Activated T-helper 2 cell treated with anti-CD3 and anti-CD28 coated beads, Interferon-gamma antibody, Interleukin-2, Interleukin-4, amounts not matched to agents 10 μg/mL and 5 μg/mL and 100 μg/mL, durations not matched to agents 14 hours and 24 hours and 36 hours (primary cell): ENCODE measurements around the gene LILRA2. TPM values are rescaled to one million over a fixed set of nuclear protein-coding genes. Genes with fewer than 3 reads are reported as not detected.
"Not testable (repeated sequence)": the region's sequence is repeated elsewhere in the genome, so short reads cannot be mapped to it uniquely, and the experiment has no call there.

ENCODE experiments used
- DNase-seq: peaks from one replicate; pipeline ENCODE4 v3.0.0; 2021; ENCODE audit warnings: low spot score
- H3K27ac Mint-ChIP-seq: one replicate; pipeline ENCODE4 v1.8.0; 2021; ENCODE audit warnings: mixed read lengths
- H3K27me3 Mint-ChIP-seq: one replicate; pipeline ENCODE4 v1.8.0; 2021; ENCODE audit warnings: low read depth, mixed read lengths
- H3K36me3 Mint-ChIP-seq: one replicate; pipeline ENCODE4 v1.8.0; 2021; ENCODE audit warnings: low read depth, mixed read lengths
- H3K4me1 Mint-ChIP-seq: one replicate; pipeline ENCODE4 v1.8.0; 2021; ENCODE audit warnings: low read depth, mixed read lengths
- H3K4me3 Mint-ChIP-seq: one replicate; pipeline ENCODE4 v1.8.0; 2021; ENCODE audit warnings: low read depth, mild to moderate bottlenecking, moderate library complexity, mixed read lengths
- H3K9me3 Mint-ChIP-seq: one replicate; pipeline ENCODE4 v1.8.0; 2021; ENCODE audit warnings: mixed read lengths
- intact Hi-C: fragments of 100-400 bp; cut with micrococcal nuclease; formaldehyde crosslinking; loops from one replicate; pipeline ENCODE4 v1.15.1; 2023
- total RNA-seq: library from RNA; stranded (reverse); gene quantifications from 2 replicates; pipeline ENCODE4 v1.2.3, GENCODE V29; 2022

Gene LILRA2
- total RNA-seq, 1 donor from 2014 or later = not detected

DNA sequence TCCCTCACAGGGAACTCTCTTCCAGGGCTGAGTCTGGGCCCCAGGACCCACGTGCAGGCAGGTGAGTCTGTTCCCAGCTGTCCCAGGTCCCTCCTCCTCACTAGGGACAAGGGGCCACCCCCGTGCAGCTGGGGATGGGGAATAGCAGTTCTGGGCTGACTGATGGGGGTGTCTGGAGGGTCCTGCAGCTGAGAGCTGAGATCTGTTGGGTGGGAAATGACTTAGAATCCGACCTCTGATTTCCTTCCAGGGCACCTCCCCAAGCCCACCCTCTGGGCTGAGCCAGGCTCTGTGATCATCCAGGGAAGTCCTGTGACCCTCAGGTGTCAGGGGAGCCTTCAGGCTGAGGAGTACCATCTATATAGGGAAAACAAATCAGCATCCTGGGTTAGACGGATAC is 461 bp downstream of the LILRA2 start:
- Mint-ChIP-seq H3K27ac (no peak overlapping the region), H3K4me3 (no peak overlapping the region), H3K36me3 (no peaks in the 10 kb centered on the region), H3K27me3 (peaks cover 8% of the 10 kb centered on the region), H3K4me1 (peaks cover 13% of the 10 kb centered on the region), H3K9me3 (no peaks in the 10 kb centered on the region)
- no peak for DNase-seq
- intact Hi-C loops = loop anchor here (5.0 kb wide), 1 partner anchor 187 kb away; no protein-coding TSS in a partner anchor

DNA sequence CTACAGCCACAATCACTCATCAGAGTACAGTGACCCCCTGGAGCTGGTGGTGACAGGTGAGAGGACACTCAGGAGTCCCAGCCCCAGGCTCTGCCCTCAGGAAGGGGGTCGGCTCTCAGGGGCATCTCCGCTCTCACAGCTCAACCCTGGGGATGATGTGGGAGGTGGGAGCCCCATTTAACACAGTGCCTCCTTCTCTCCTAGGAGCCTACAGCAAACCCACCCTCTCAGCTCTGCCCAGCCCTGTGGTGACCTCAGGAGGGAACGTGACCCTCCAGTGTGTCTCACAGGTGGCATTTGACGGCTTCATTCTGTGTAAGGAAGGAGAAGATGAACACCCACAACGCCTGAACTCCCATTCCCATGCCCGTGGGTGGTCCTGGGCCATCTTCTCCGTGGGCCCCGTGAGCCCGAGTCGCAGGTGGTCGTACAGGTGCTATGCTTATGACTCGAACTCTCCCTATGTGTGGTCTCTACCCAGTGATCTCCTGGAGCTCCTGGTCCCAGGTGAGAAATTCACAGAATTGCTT is 1.0 kb downstream of the LILRA2 start:
- Mint-ChIP-seq H3K4me3 (no peak overlapping the region), H3K9me3 (no peaks in the 10 kb centered on the region), H3K36me3 (no peaks in the 10 kb centered on the region), H3K4me1 (peaks cover 13% of the 10 kb centered on the region), H3K27ac (no peak overlapping the region), H3K27me3 (peaks cover 12% of the 10 kb centered on the region)
- no peak for DNase-seq
- intact Hi-C loops = loop anchor here (5.0 kb wide), 1 partner anchor 187 kb away; no protein-coding TSS in a partner anchor

DNA sequence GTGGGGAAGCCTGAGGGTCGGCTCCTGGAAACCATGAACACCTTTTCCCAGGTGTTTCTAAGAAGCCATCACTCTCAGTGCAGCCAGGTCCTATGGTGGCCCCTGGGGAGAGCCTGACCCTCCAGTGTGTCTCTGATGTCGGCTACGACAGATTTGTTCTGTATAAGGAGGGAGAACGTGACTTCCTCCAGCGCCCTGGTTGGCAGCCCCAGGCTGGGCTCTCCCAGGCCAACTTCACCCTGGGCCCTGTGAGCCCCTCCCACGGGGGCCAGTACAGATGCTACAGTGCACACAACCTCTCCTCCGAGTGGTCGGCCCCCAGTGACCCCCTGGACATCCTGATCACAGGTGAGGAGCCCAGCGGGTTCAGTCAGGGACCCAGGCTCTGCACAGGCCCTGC is 1.6 kb downstream of the LILRA2 start:
- H3K4me1 Mint-ChIP-seq = peaks cover 13% of the 10 kb centered on the region
- H3K9me3 Mint-ChIP-seq, H3K4me3 Mint-ChIP-seq, intact Hi-C loops, H3K36me3 Mint-ChIP-seq, DNase-seq, H3K27ac Mint-ChIP-seq: not testable (repeated sequence)
- H3K27me3 Mint-ChIP-seq = peaks cover 12% of the 10 kb centered on the region

DNA sequence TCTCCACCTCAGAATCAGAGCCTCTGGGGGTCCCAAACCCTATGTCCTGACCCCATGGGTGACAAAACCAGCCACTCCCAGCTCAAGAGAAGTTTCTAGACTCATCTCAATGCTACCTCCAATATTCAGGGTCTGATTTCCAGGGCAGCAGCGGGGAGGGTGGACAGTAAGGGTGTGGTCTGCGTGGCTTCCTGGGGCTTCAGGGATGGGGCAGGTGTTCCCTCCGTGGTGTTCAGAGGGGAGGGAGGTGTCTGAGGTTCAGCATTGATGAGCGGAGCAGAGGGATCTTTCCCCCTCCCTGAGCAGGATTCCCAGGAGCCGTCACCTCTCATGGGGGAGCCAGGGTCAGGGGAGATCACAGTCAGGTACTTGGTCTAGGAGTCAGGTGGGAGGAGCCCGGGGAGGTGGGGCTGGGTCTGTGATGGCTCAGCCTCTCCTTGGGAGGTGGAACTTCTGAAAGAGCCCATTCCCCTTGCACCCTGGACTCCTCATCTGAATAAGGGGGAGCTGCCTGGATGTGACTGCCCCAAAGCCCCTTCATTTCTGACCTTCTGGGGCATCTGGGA is 2.9 kb downstream of the LILRA2 start:
- H3K9me3 Mint-ChIP-seq = no peaks in the 10 kb centered on the region
- peaks cover 12% of the 10 kb centered on the region for H3K27me3 Mint-ChIP-seq
- intact Hi-C loops = no loop called here
- no peaks in the 10 kb centered on the region for H3K36me3 Mint-ChIP-seq
- no peak for DNase-seq
- no peak overlapping the region for H3K4me3 Mint-ChIP-seq
- peaks cover 13% of the 10 kb centered on the region for H3K4me1 Mint-ChIP-seq
- H3K27ac Mint-ChIP-seq = no peak overlapping the region

- no peak for DNase-seq
These were observed 3.7 kb downstream of the LILRA2 start for GRCh38 chr19:54577334-54577733.

DNA sequence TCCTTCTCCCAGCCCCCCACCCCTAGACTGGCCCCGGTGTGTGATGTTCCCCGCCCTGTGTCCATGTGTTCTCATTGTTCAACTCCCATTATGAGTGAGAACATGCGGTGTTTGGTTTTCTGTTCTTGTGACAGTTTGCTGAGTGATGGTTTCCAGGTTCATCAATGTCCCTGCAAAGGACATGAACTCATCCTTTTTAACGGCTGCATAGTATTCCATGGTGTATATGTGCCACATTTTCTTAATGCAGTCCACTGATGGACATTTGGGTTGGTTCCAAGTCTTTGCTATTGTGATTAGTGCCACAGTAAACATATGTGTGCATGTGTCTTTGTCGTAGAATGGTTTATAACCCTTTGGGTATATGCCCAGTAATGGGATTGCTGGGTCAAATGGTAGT is 4.7 kb downstream of the LILRA2 start:
- DNase-seq, intact Hi-C loops, H3K27ac Mint-ChIP-seq, H3K36me3 Mint-ChIP-seq, H3K9me3 Mint-ChIP-seq, H3K4me3 Mint-ChIP-seq, H3K4me1 Mint-ChIP-seq: not testable (repeated sequence)
- H3K27me3 Mint-ChIP-seq = peaks cover 11% of the 10 kb centered on the region

More at GRCh38 chr19:54577334-54577733, 3.7 kb downstream of the LILRA2 start:
- Mint-ChIP-seq H3K9me3 (no peaks in the 10 kb centered on the region), H3K4me1 (peaks cover 11% of the 10 kb centered on the region), H3K27ac (no peak overlapping the region), H3K27me3 (peaks cover 10% of the 10 kb centered on the region), H3K4me3 (no peak overlapping the region), H3K36me3 (no peaks in the 10 kb centered on the region)
- intact Hi-C loops = no loop called here

DNA sequence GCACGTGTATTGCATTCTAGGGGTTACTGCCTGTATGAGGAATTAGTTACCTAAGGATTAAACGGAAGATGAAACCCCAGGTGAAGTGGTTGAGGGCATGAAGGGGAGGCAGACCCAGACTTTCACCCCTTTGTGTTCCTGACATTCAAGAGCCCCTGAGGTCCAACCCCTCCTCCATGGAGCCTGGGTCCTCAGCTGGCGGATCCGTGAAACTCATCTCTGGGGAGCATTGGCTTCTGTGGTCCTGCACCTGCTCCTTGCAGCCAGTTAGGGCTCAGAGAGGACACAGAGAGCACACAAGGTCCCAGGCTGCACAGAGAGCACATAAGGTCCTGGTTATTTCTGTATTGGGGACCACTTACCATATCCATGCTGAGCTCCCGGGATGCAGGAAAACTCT is 12.8 kb downstream of the LILRA2 start:
- Mint-ChIP-seq H3K36me3 (no peaks in the 10 kb centered on the region), H3K27me3 (peaks cover 13% of the 10 kb centered on the region), H3K9me3 (no peaks in the 10 kb centered on the region), H3K27ac (no peak overlapping the region), H3K4me1 (no peaks in the 10 kb centered on the region), H3K4me3 (no peak overlapping the region)
- intact Hi-C loops = no loop called here
- no peak for DNase-seq

GRCh38 chr19:54587026-54587425 is 13.4 kb downstream of the LILRA2 start:
- H3K4me3 Mint-ChIP-seq = no peak overlapping the region
- no peaks in the 10 kb centered on the region for H3K9me3 Mint-ChIP-seq
- H3K4me1 Mint-ChIP-seq = no peaks in the 10 kb centered on the region
- intact Hi-C loops = no loop called here
- H3K36me3 Mint-ChIP-seq = no peaks in the 10 kb centered on the region
- H3K27me3 Mint-ChIP-seq = peaks cover 13% of the 10 kb centered on the region
- H3K27ac Mint-ChIP-seq = no peak overlapping the region
- no peak for DNase-seq

DNA sequence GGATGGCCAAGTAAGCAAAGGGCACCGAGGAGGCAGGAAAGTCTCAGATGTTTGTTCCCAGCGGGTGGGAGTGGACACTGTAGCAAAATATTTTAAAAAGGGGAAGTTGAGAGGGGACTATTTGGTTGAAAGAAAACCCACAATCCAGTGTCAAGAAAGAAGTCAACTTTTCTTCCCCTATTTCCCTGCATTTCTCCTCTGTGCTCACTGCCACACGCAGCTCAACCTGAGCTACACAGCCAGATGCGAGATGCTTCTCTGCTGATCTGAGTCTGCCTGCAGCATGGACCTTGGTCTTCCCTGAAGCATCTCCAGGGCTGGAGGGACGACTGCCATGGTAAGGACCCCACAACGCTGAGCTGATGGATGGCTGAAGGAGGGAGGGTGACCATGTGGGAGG is 19.9 kb downstream of the LILRA2 start, which contains the start of gene LILRA1:
LILRA1 (plus strand) TSS at position 188 of the 400 bp plus-strand sequence. CDS start 613 bp downstream, outside the sequence.
- H3K9me3 Mint-ChIP-seq, H3K4me1 Mint-ChIP-seq, intact Hi-C loops, H3K27me3 Mint-ChIP-seq, H3K27ac Mint-ChIP-seq, DNase-seq, H3K4me3 Mint-ChIP-seq, H3K36me3 Mint-ChIP-seq: not testable (repeated sequence)

DNA sequence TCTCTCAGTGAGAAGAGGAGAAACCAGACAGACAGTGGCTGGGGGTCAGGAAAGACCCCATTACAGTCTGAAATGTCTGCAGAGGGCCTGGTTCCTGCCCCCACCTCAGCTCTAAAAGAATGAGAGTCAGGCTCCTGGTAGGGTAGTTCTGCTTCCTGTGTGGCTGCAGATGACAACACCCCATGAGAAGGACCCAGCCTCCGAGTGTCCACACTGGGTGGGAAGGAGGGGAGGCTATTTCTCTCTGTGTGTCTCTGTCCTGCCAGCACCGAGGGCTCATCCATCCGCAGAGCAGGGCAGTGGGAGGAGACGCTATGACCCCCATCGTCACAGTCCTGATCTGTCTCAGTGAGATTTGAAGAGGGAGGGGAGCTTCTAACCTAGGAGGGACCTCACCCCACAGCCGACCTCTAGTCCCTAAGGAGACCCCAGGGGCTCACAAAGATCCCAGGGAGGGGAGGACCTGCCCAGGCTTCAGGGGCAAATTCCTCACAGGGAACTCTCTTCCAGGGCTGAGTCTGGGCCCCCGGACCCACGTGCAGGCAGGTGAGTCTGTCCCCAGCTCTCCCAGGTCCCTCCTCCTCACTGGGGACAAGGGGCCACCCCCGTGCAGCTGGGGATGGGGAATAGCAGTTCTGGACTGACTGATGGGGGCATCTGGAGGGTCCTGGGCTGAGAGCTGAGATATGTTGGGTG is 20.5 kb downstream of the LILRA2 start:
- intact Hi-C loops = not testable (repeated sequence)

GRCh38 chr19:54594737-54595136 is 21.1 kb downstream of the LILRA2 start:
- Mint-ChIP-seq H3K4me3 (no peak overlapping the region), H3K36me3 (no peaks in the 10 kb centered on the region), H3K9me3 (no peaks in the 10 kb centered on the region), H3K27me3 (peaks cover 5% of the 10 kb centered on the region), H3K27ac (no peak overlapping the region), H3K4me1 (no peaks in the 10 kb centered on the region)
- intact Hi-C loops = no loop called here
- DNase-seq = no peak

More for the DNA sequence above, 20.5 kb downstream of the LILRA2 start:
- H3K27ac Mint-ChIP-seq, H3K27me3 Mint-ChIP-seq, H3K4me1 Mint-ChIP-seq, H3K9me3 Mint-ChIP-seq, H3K4me3 Mint-ChIP-seq, H3K36me3 Mint-ChIP-seq, DNase-seq: not testable (repeated sequence)

GRCh38 chr19:54595680-54596436 is 22.3 kb downstream of the LILRA2 start:
- H3K27ac Mint-ChIP-seq, H3K4me3 Mint-ChIP-seq, H3K27me3 Mint-ChIP-seq, H3K9me3 Mint-ChIP-seq, H3K36me3 Mint-ChIP-seq, DNase-seq, intact Hi-C loops, H3K4me1 Mint-ChIP-seq: not testable (repeated sequence)

GRCh38 chr19:54600212-54600611 is 26.6 kb downstream of the LILRA2 start:
- peaks cover 3% of the 10 kb centered on the region for H3K9me3 Mint-ChIP-seq
- intact Hi-C loops = no loop called here
- no peaks in the 10 kb centered on the region for H3K4me1 Mint-ChIP-seq
- H3K36me3 Mint-ChIP-seq = no peaks in the 10 kb centered on the region
- no peak overlapping the region for H3K27ac Mint-ChIP-seq
- no peak for DNase-seq
- peaks cover 2% of the 10 kb centered on the region for H3K27me3 Mint-ChIP-seq
- H3K4me3 Mint-ChIP-seq = no peak overlapping the region
